SU-DHL-6 (cell line): Measurements from ENCODE around the gene SHISAL1.

Experiments used
- CTCF ChIP-seq: fragments of 200-600 bp; sonication (generic); IDR thresholded peaks from one replicate; pipeline ENCODE4 v1.5.1; 2017; ENCODE audit warnings: antibody characterized with exemption, mild to moderate bottlenecking, low read length, moderate library complexity; ENCODE audit not compliant: insufficient read depth, poor library complexity, severe bottlenecking
- EZH2phosphoT487 ChIP-seq: fragments of 200-600 bp; sonication (generic), shearing (Covaris generic); conservative IDR thresholded peaks from 2 replicates; pipeline ENCODE4 v1.6.1; 2018; ENCODE audit warnings: mild to moderate bottlenecking, antibody characterized with exemption, low read length, moderate library complexity, mixed read lengths

- TF ChIP-seq CTCF (no peak), EZH2phosphoT487 (no peak)
Observed at GRCh38 chr22:44195189-44195871, 117.4 kb downstream of the SHISAL1 start.
